ENCODE results near the gene ISG15. TPM values are rescaled to one million over a fixed set of nuclear protein-coding genes. Genes with fewer than 3 reads are reported as not detected.

ISG15 gene
- total RNA-seq, 5 donors from 2014 or later (not counting 1 experiment from before 2014, with no cell fraction given) = 29.1 to 69.8 (median 48.5) TPM

DNA sequence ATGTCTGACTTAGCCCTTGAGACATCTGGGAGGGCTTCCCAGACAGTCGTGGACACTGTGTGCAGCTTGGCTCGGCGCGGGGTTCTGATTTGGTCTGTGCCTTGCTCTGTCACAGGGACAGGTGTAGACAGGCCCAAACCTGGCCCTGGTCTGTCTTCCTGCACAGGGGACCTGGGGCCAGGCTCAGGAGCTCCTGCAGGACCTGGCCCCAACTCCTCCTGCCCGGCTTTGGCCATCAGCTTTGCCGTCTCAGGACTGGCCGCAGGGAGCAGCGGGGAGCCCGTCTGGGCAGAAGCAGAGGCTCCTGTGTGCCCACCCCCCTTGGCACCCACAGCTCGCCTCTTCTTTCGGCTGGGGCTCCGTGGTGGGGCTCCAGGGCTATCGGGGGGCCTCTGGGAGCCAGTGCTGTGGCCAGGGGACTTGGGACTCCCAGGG lies 33.1 kb upstream of the ISG15 start:
- Mint-ChIP-seq H3K27me3 (peaks cover 13 to 26% of the 10 kb centered on the region in 2 donors), H3K4me1 (peaks cover 5 to 8% (median 6%) of the 10 kb centered on the region in 3 donors), H3K36me3 (no peaks in the 10 kb centered on the region), H3K4me3 (no peak overlapping the region), H3K9me3 (no peaks in the 10 kb centered on the region), H3K27ac (no peak overlapping the region)
- Histone ChIP-seq H3K9me3 (no peaks in the 10 kb centered on the region), H3K4me1 (ENCODE audit: control insufficient read depth in 1 of 2, extremely low read depth in 1 of 2, insufficient read depth in 2 of 2, low read length in 2 of 2) (peaks cover 2 to 16% of the 10 kb centered on the region in 2 experiments), H3K36me3 (ENCODE audit: control insufficient read depth in 2 of 2, extremely low read depth in 1 of 2, insufficient read depth in 1 of 2, low read length in 1 of 2) (no peaks in the 10 kb centered on the region), H3K27ac (ENCODE audit: low read length) (no peak overlapping the region), H3K27me3 (replicated peaks in 1 of 2; ENCODE audit: control insufficient read depth in 2 of 2, extremely low read depth in 1 of 2, insufficient read depth in 2 of 2, low read length in 1 of 2) (peaks cover under 1 to 70% of the 10 kb centered on the region in 2 experiments), H3K4me3 (ENCODE audit: control insufficient read depth in 1 of 2, extremely low read depth in 1 of 2, low read length in 1 of 2) (no peak overlapping the region)
- no peak for ATAC-seq (replicated peaks in 1 of 4)
- CTCF ChIA-PET = interaction anchor here in 1 of 2 donors (1.4 kb wide), 1 partner anchor 22 kb away, joined by 4 read pairs; no protein-coding TSS in a partner anchor
- POLR2A ChIA-PET = no interaction called here
- no peak for DNase-seq
- 76% methylated on average over 13 of the region's 13 CpGs for WGBS (ENCODE audit: insufficient coverage)

DNA sequence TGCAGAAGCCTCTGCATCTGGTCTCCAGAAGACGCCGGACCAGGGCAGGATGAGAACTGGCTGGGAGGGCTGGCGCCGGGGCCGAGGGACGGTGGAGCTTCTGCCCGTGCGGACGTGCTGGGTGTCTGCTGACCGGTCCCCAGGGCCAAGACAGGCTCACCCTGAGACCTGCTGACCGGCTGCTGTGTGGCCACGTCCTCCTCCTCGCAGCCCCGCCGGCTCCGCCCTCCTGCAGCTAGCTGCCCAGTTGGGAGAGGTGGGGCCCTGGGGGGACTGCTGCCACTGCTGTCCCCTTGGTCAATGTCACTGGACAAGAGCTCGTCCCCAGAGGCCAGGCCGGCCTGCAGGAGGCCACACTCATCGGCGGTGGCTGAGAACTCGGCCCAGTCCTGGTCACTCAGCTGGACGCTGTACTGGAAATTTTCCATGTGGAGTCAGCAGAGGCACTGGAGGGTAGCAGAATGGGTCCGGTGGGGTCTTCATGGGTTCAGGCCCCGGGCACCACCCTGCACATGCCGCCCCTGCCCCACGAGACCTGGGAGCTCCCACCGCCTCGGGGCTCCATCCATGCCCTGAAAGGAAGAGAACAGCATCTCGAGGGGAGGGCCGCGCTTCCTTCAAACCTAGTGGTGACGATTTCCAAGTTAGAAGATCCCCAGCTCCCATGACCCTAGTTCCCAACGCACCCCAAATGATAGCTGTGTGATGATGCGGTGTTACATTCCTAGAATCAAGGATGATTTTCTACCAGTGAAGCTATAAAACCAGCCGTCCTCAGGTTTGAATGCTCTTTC lies 32.5 kb upstream of the ISG15 start:
- Mint-ChIP-seq H3K4me1 (peaks cover 3 to 4% (median 4%) of the 10 kb centered on the region in 3 donors), H3K36me3 (no peaks in the 10 kb centered on the region), H3K4me3 (no peak overlapping the region), H3K27ac (no peak overlapping the region), H3K9me3 (no peaks in the 10 kb centered on the region), H3K27me3 (peaks cover 10 to 27% of the 10 kb centered on the region in 2 donors)
- CTCF ChIA-PET = interaction anchor here in 1 of 2 donors (1.4 kb wide), 1 partner anchor 21 kb away, joined by 4 read pairs; no protein-coding TSS in a partner anchor
- H3K27me3 ChIP-seq (replicated peaks in 1 of 2; ENCODE audit: control insufficient read depth in 2 of 2, extremely low read depth in 1 of 2, insufficient read depth in 2 of 2, low read length in 1 of 2) = peaks cover 2 to 65% of the 10 kb centered on the region in 2 experiments
- no peak for ATAC-seq (replicated peaks in 1 of 4)
- H3K4me3 ChIP-seq (ENCODE audit: control insufficient read depth in 1 of 2, extremely low read depth in 1 of 2, low read length in 1 of 2) = no peak overlapping the region
- DNase-seq = peak in 1 of 35 experiments; percentile 4
- POLR2A ChIA-PET = no interaction called here
- H3K27ac ChIP-seq (ENCODE audit: low read length) = no peak overlapping the region
- peaks cover 2 to 12% of the 10 kb centered on the region in 2 experiments for H3K4me1 ChIP-seq (ENCODE audit: control insufficient read depth in 1 of 2, extremely low read depth in 1 of 2, insufficient read depth in 2 of 2, low read length in 2 of 2)
- WGBS (ENCODE audit: insufficient coverage) = 81% methylated on average over 29 of the region's 35 CpGs
- H3K9me3 ChIP-seq = no peaks in the 10 kb centered on the region
- H3K36me3 ChIP-seq (ENCODE audit: control insufficient read depth in 2 of 2, extremely low read depth in 1 of 2, insufficient read depth in 1 of 2, low read length in 1 of 2) = no peaks in the 10 kb centered on the region

DNA sequence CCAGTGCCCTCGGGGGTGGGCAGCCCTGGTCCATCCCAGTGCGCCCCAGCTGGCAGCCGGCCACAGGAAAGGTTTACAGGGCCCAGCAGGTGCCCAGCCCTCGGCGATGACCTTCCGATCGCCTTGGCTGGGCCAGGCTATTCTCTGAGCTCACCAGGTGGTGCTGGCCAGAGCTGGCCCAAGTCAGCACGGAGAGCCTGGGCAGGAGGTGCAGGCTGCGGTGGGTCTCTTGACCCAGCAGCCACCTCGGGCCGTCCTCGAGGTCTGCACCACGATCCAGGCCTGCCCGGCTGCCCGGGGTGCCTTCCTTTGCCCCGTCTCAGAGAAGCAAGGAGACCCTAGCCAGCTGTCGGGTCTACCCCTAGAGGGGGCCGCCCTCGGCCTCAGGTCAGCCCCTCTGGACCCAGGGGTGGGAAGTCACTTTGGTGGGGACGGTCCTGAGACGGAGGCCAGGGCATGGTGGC lies 31.8 kb upstream of the ISG15 start:
- 66% methylated on average over 17 of the region's 21 CpGs for WGBS (ENCODE audit: insufficient coverage)
- no peaks in the 10 kb centered on the region for H3K36me3 ChIP-seq (ENCODE audit: control insufficient read depth in 2 of 2, extremely low read depth in 1 of 2, insufficient read depth in 1 of 2, low read length in 1 of 2)
- H3K27me3 ChIP-seq (replicated peaks in 1 of 2; ENCODE audit: control insufficient read depth in 2 of 2, extremely low read depth in 1 of 2, insufficient read depth in 2 of 2, low read length in 1 of 2) = peaks cover 2 to 61% of the 10 kb centered on the region in 2 experiments
- H3K9me3 ChIP-seq = no peaks in the 10 kb centered on the region
- no peak overlapping the region for H3K4me3 ChIP-seq (ENCODE audit: control insufficient read depth in 1 of 2, extremely low read depth in 1 of 2, low read length in 1 of 2)
- H3K9me3 Mint-ChIP-seq = no peaks in the 10 kb centered on the region
- H3K4me1 ChIP-seq (ENCODE audit: control insufficient read depth in 1 of 2, extremely low read depth in 1 of 2, insufficient read depth in 2 of 2, low read length in 2 of 2) = peaks cover 0 to 6% of the 10 kb centered on the region in 2 experiments
- H3K27me3 Mint-ChIP-seq = peaks cover 8 to 30% of the 10 kb centered on the region in 2 donors
- DNase-seq (peak in 1 of 35 experiments; percentile 4), ATAC-seq (replicated peaks in 1 of 4) (no peak)
- no peak overlapping the region for H3K4me3 Mint-ChIP-seq
- ChIA-PET POLR2A (no interaction called here), CTCF (interaction anchor here in 1 of 2 donors (1.4 kb wide), 1 partner anchor 21 kb away, joined by 4 read pairs; no protein-coding TSS in a partner anchor)
- H3K36me3 Mint-ChIP-seq = no peaks in the 10 kb centered on the region
- H3K27ac Mint-ChIP-seq = no peak overlapping the region
- no peak overlapping the region for H3K27ac ChIP-seq (ENCODE audit: low read length)
- H3K4me1 Mint-ChIP-seq = peaks cover 0 to 3% (median 0%) of the 10 kb centered on the region in 3 donors

DNA sequence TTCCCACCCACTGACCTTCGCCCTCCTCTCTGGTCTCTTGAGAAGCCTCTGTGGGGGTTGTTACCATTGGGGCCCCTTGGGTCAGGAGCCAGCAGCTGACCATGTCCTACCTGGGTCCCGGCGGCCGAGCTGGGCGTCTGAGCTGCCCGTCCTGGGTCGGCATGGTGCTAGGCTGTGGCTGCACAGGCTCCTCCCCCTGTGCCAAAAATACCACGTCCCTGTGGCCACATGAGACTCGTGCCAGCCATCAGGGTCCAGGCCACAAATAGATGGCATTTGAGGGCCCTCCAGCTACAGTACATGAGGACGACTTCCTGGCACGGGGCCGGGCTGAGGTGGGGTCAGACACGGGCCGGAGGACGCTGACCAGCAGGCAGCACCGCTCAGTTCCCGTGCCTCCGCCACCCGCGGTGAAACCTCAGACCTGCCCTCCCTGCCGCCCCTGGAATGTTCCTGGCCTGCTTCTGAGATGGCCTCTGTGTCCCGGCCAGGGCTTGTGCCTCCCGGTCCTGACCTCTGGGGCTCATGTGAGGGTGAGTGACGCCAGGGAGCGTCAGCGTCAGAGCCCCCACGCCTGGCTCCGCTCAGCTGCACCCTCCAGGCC lies 31.2 kb upstream of the ISG15 start, which contains the start of gene PERM1:
TSS of gene PERM1 (minus strand) at position 139 of the 604 bp plus-strand sequence. CDS start 1,064 bp downstream, outside the sequence.
- ATAC-seq (replicated peaks in 1 of 4) = no peak
- Mint-ChIP-seq H3K4me3 (no peak within 1 kb of the TSS), H3K4me1 (peaks cover 0 to 3% (median 0%) of the 10 kb centered on the region in 3 donors), H3K9me3 (no peaks in the 10 kb centered on the region), H3K27me3 (peaks cover 8 to 30% of the 10 kb centered on the region in 2 donors), H3K36me3 (no peaks in the 10 kb centered on the region), H3K27ac (no peak within 1 kb of the TSS)
- H3K4me1 ChIP-seq (ENCODE audit: control insufficient read depth in 1 of 2, extremely low read depth in 1 of 2, insufficient read depth in 2 of 2, low read length in 2 of 2) = peaks cover 0 to 6% of the 10 kb centered on the region in 2 experiments
- H3K36me3 ChIP-seq (ENCODE audit: control insufficient read depth in 2 of 2, extremely low read depth in 1 of 2, insufficient read depth in 1 of 2, low read length in 1 of 2) = no peaks in the 10 kb centered on the region
- H3K27me3 ChIP-seq (replicated peaks in 1 of 2; ENCODE audit: control insufficient read depth in 2 of 2, extremely low read depth in 1 of 2, insufficient read depth in 2 of 2, low read length in 1 of 2) = peaks cover 2 to 61% of the 10 kb centered on the region in 2 experiments
- no peak for DNase-seq
- ChIA-PET POLR2A (no interaction called here), CTCF (no interaction called here)
- H3K9me3 ChIP-seq = no peaks in the 10 kb centered on the region
- H3K4me3 ChIP-seq (ENCODE audit: control insufficient read depth in 1 of 2, extremely low read depth in 1 of 2, low read length in 1 of 2) = no peak within 1 kb of the TSS
- H3K27ac ChIP-seq (ENCODE audit: low read length) = no peak within 1 kb of the TSS
- 70% methylated on average over 28 of the region's 28 CpGs for WGBS (ENCODE audit: insufficient coverage)

DNA sequence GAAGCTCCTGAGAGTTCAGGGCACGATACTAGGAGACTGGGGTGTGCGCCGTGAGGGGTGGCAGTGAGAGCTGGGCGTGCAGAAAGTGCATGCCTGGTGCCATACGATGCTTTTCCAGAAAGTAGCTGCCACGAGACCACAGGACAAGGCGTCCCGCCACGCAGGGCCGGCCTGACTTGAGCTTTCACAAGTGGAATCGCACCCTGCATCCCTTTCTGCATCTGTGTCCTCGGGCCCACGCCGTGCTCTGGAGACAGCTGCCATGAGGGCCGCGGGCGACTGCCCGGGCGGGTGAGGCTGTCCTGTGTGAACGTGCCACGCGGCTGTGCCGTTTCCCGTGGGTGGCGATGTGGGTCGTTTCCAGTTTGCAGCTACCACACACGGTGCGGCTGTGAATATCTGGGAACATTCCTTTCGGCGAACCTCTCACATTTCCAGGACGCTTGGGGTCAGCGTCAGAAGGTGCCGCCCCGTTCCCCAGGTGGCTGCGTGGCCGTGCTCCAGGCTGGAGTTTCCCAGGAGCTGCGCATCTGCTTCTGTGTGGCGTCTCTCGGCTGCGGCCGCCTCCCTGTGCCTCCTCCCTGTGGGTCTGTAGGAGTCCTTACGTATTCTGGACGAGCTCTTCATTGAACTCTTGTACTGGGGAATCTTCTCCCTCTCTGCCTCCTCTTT lies 30.4 kb upstream of the ISG15 start:
- DNase-seq = peak in 1 of 35 experiments; percentile 3
- no peaks in the 10 kb centered on the region for H3K36me3 Mint-ChIP-seq

More for the DNA sequence above, 30.4 kb upstream of the ISG15 start:
- ATAC-seq (replicated peaks in 1 of 4) = no peak
- Mint-ChIP-seq H3K27me3 (peaks cover 8 to 36% of the 10 kb centered on the region in 2 donors), H3K4me3 (no peak overlapping the region), H3K4me1 (peaks cover 0 to 3% (median 0%) of the 10 kb centered on the region in 3 donors), H3K27ac (no peak overlapping the region), H3K9me3 (no peaks in the 10 kb centered on the region)
- H3K9me3 ChIP-seq = no peaks in the 10 kb centered on the region
- POLR2A ChIA-PET = no interaction called here
- no peak overlapping the region for H3K27ac ChIP-seq (ENCODE audit: low read length)
- peaks cover 2 to 61% of the 10 kb centered on the region in 2 experiments for H3K27me3 ChIP-seq (replicated peaks in 1 of 2; ENCODE audit: control insufficient read depth in 2 of 2, extremely low read depth in 1 of 2, insufficient read depth in 2 of 2, low read length in 1 of 2)
- no peaks in the 10 kb centered on the region for H3K36me3 ChIP-seq (ENCODE audit: control insufficient read depth in 2 of 2, extremely low read depth in 1 of 2, insufficient read depth in 1 of 2, low read length in 1 of 2)
- 83% methylated on average over 36 of the region's 43 CpGs for WGBS (ENCODE audit: insufficient coverage)
- peaks cover 0 to 6% of the 10 kb centered on the region in 2 experiments for H3K4me1 ChIP-seq (ENCODE audit: control insufficient read depth in 1 of 2, extremely low read depth in 1 of 2, insufficient read depth in 2 of 2, low read length in 2 of 2)
- CTCF ChIA-PET = interaction anchor here (0.5 to 1.2 kb wide), 3 partner anchors 30 to 81 kb away, joined by 3 to 5 read pairs (median 4); partner anchors contain the start of gene ISG15 (in 1 of the 2)
- H3K4me3 ChIP-seq (ENCODE audit: control insufficient read depth in 1 of 2, extremely low read depth in 1 of 2, low read length in 1 of 2) = no peak overlapping the region

Measured in T-cell (primary cell).